ENCODE results near the gene ANKRD33.
A peak's percentile ranks its signal among the peaks of the same experiment; 100 is the strongest.
"Not testable (repeated sequence)": the region's sequence is repeated elsewhere in the genome, so short reads cannot be mapped to it uniquely, and the experiment has no call there.

ANKRD33 gene

DNA sequence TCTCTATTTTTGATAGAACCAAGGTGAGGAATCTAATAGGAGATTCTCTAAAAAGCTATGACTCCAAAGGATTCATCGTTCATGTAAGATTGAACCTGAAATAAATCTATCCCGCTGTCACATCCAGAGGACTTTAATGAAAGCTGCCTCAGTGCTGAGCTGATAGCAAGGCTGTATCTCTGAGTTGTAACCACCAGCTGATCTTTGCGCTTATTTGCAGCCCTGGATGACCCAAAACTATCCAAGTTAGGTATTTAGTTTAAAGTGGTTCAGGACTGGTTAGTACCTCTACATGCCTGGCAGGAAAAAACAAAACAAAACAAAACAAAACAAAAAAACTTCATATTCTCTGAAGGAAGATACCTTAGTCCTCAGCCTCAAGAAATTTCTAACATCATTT is 8.8 kb upstream of the ANKRD33 start:
- no peak for TF ChIP-seq GATA1 (IDR thresholded peaks at IDR 0.05; ENCODE audit: low read depth, low read length)
- no peak for TF ChIP-seq POLR2A (IDR thresholded peaks at IDR 0.05; ENCODE audit: low read length)
- DNase-seq, result no peak

DNA sequence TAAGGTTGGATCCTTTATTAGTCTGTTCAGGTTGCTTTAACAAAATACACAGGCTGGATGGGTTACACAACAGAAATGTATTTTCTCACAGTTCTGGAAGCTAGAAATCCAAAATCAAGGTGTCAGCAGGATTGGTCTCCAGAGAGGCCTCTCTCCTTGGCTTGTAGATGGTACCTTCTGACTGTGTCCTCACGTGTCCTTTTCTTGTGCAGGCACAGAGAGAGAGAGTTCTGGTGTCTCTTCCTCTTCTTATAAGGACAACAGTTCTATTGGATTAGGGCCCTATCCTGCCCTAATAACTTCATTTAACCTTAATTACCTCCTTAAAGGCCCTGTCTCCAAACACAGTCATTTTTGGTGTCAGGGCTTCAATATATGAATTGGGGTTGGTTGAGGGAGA is 4.6 kb upstream of the ANKRD33 start:
- peak in 1 of 2 experiments; percentile 24 for DNase-seq
- no peak for TF ChIP-seq POLR2A (IDR thresholded peaks at IDR 0.05; ENCODE audit: low read length)

DNA sequence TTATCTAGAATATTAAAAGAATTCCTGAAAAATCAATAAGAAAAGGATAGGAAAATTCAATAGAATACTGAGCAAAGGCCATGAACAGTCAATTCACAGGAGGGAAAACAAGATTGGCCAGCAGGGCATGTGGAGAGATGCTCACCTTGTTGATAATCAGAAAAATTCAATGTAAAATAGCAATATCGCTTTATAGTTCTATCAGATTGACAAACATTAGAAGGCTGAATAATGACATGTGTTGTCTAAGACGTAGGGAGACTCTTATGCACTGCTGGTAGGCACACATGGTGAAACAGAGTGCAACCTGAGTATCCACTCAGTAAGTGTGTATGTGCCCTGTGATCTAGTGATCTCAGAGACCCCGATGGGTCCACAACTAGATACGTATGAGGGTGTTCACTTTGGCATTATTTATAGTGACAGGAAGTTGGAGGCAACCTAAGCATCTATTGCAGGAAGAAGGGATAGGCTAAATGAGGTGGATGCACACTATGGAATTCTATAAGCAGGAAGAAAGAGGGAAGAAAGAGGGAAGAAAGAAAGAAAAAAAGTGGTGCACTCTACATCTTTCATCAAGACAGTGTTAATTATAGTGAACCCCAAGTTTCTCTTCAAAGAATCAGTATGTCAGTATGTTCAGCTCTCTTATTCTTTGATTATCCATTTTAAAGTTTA is 3.8 kb upstream of the ANKRD33 start:
- DNase-seq, result peak in 1 of 2 experiments; percentile 54
- TF ChIP-seq GATA1 (IDR thresholded peaks at IDR 0.05; ENCODE audit: low read depth, low read length) (no peak), POLR2A (IDR thresholded peaks at IDR 0.05; ENCODE audit: low read length) (no peak)

DNA sequence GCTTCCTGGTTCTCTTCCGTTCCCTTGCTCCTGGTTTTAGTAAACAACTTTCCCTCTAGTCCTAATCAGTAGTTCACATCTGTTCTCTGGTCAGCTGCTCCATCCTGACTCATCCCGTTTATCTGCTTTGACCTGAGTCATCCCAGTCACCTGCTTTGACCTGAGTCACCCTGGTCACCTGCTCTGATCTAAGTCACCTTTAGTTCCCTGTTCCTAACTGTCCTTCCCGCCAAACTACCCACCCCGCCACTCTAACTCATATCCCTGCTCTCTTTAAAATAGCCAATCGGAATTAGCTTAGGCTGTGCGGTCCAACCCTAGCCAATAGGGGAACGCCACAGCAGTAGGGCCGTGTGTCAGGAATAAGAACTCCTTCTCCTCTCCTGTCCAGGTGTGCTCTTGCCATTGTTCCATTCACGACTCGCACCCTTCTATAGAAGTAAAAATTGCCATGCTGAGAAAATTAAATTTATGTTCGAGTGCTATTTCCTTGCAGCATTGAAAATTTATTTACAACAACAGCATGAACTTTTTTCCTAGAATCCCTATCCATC is 3.1 kb upstream of the ANKRD33 start:
- DNase-seq, result peak; percentile 55 to 80
- no peak for TF ChIP-seq GATA1 (IDR thresholded peaks at IDR 0.05; ENCODE audit: low read depth, low read length)
- TF ChIP-seq POLR2A (IDR thresholded peaks at IDR 0.05; ENCODE audit: low read length), result no peak

DNA sequence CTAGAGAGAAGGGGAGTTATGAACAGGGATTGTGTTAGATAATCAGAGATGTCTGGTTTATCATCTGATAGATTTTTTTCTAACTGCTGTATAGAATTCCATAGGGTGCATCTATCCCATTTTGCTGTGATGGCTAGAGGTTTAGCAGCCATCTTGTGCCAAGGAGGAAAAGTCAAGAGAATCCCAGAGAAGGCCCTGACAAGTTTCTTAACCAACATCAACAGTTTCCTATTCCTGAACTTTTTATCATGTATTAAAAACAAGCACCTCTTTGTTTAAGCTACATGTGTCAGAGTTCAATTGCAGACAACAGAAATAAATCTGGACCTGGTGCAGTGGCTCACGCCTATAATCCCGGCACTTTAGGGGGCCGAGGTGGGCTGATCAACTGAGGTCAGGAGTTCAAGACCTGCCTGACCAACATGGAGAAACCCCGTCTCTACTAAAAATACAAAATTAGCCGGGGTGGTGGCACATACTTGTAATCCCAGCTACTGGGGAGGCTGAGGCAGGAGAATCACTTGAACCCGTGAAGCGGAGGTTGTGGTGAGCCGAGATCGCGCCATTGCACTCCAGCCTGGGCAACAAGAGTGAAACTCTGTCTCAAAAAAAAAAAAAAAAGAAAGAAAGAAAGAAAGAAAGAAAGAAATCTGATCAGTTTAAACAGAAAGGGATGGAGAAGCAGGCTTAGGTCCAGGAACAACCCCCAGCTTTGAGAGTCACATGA is 2.4 kb upstream of the ANKRD33 start:
- DNase-seq, result not testable (repeated sequence)

DNA sequence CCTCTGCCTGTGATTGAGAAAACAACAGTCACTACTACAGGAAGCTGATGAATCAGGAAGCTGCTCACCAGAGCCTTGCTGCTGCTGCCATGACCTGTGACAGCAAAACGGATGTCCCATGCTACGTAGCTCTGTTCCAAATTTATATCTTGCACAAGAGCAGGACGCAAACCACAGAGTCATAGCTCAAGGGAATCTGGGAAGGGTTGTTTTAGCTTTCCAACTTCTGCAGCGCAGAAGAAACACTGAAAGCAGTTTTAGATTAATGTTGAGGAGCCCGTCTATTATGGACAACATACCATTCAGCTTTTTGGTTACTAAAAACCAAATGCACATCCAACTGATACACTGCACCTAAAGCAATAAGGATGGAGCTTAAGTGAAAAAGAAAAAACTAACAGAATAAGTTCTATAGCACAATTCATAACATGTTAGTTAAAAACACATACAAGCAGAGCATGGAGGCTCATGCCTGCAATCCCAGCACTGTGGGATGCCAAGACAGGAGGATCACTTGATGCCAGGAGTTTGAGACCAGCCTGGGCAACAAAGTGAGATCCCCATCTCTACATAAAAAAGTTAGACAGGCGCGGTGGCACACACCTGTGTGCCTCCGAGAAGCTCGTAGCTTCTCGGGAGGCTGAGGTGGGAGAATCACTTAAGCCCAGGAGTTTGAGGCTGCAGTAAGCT is 1.7 kb upstream of the ANKRD33 start:
- peak in 1 of 2 experiments; percentile 63 for DNase-seq
- TF ChIP-seq POLR2A (IDR thresholded peaks at IDR 0.05; ENCODE audit: low read length) (no peak), GATA1 (IDR thresholded peaks at IDR 0.05; ENCODE audit: low read depth, low read length) (no peak)

DNA sequence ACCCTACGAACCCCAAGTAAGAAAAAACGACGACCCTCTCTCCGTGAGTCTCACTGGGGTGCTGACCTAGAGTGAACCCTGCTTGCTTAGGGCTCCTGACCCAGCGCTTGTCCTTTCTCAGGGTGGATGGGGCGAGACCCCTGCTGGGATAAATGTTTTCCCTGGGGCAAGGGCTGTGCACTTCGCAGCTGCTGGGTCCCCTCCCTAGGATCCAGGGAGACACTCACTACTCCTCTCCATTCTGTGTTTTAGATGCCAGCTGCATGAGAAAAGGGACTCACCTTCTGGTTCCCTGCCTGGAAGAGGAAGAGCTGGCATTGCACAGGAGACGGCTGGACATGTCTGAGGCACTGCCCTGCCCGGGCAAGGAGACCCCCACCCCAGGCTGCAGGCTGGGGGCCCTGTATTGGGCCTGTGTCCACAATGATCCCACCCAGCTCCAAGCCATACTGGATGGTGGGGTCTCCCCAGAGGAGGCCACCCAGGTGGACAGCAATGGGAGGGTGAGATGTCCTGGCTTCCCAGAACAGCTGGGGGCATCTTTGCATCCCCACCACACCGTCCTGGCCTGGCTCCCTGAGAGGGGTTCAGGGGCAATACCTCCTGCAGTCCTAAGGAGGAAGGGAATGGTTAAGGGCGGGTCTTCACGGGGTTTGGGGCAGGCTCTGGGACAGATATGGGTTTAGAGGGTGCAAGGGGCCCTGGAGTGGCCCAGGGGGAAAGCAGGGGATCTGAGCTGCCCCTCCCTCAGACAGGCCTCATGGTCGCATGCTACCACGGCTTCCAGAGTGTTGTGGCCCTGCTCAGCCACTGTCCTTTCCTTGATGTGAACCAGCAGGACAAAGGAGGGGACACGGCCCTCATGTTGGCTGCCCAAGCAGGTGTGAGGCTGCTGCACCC is 663 bp downstream of the ANKRD33 start:
- DNase-seq, result no peak
- TF ChIP-seq POLR2A (IDR thresholded peaks at IDR 0.05; ENCODE audit: low read length) (no peak), GATA1 (IDR thresholded peaks at IDR 0.05; ENCODE audit: low read depth, low read length) (no peak)

DNA sequence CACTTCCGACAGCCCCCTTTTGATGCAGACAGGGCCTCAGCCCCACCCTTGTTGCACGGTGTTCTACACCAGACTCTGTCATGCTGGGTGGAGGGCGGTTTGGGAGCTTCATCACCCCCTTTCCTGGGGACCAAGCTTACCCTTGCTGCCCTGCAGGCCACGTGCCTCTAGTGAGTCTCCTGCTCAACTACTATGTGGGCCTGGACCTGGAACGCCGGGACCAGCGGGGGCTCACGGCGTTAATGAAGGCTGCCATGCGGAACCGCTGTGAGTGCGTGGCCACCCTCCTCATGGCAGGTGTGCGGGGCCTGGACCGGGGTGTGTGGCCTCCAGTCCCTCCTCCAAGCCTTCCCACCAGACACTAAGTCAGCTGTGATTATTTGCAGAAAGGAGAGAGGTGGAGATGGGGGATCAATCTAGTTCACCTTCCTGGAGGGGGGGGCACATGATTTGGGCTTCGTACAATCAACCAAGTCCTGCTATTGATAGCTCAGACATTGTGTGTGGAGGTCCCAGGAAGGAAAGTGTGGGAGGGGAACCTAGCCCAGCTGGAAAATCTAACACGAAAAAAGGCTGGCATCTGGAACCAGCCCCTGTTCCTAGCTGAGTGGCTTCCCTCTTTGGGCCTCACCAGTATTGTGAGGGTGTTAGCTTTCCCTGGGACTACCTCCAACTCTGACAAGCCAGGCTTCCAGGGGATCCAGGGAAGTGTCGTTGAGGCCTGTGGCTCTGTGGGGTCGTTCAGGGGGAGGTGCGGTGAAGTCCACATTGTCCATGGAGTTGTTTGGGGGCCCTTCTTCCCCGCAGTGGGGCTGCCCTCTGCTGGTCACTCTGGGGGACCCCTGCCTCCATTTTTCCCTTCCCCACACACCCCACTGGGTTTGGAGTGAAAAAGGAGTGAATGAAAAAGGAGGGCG is 1.6 kb downstream of the ANKRD33 start:
- peak in 1 of 2 experiments; percentile 10 for DNase-seq
- TF ChIP-seq POLR2A (IDR thresholded peaks at IDR 0.05; ENCODE audit: low read length) (no peak), GATA1 (IDR thresholded peaks at IDR 0.05; ENCODE audit: low read depth, low read length) (no peak)

DNA sequence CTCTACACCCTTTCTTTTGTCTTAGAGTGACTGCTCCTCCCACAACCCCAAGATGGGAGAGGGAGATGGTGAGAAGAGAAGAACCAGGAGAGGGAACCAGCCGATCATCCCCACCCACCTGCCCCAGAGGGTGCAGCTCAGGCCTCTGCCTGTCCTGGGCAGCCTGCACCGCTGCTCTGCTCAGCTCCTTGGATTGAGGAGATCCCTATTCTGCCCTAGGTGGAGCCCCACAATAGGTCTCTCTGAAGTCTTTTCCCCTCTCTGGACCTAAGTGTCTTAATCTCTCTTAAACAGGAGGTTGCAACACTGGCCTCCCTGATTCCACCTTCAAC is 2.2 kb downstream of the ANKRD33 start:
- TF ChIP-seq GATA1 (IDR thresholded peaks at IDR 0.05; ENCODE audit: low read depth, low read length), result no peak
- no peak for DNase-seq

DNA sequence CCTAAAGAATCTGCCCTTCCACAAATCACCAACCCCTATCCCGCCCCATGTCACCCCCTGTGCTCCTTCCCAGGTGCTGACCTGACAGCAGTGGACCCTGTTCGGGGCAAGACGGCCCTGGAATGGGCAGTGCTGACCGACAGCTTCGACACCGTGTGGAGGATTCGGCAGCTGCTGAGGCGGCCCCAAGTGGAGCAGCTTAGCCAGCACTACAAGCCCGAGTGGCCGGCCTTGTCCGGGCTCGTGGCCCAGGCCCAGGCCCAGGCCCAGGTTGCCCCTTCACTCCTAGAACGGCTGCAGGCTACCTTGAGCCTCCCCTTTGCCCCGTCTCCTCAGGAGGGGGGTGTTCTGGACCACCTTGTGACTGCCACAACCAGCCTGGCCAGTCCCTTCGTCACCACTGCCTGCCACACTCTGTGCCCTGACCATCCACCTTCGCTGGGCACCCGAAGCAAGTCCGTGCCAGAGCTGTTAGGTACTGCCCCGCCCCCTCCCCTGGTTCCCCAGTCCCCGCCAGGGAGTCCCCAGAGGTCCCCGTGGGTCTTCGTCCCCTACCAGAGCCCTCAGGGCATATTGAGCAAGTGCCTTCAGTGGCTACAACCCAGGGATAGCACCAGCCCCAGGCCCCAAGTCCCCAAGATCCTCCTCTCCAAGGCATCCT is 2.7 kb downstream of the ANKRD33 start:
- DNase-seq, result no peak
- TF ChIP-seq GATA1 (IDR thresholded peaks at IDR 0.05; ENCODE audit: low read depth, low read length), result no peak
- TF ChIP-seq POLR2A (IDR thresholded peaks at IDR 0.05; ENCODE audit: low read length), result no peak

DNA sequence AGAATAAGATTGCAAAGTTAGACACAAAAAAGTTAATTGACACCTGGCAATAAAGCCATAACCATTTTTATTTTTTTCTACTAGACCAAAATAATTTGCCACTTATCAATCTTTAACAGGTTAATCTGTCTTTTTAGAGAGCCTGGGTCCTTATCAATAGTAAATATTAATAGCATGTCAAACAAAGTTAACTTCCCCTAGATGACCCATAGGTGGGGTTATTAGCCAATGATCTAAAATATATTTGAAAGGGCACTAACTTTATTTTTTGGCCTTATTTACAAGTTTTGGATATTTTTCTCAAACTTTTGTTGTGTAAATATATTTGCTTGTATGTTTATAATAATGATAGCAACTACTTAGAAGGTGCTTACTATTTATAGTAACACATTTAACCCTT is 3.9 kb downstream of the ANKRD33 start:
- TF ChIP-seq GATA1 (IDR thresholded peaks at IDR 0.05; ENCODE audit: low read depth, low read length), result no peak
- no peak for TF ChIP-seq POLR2A (IDR thresholded peaks at IDR 0.05; ENCODE audit: low read length)
- DNase-seq, result peak in 1 of 2 experiments; percentile 16

DNA sequence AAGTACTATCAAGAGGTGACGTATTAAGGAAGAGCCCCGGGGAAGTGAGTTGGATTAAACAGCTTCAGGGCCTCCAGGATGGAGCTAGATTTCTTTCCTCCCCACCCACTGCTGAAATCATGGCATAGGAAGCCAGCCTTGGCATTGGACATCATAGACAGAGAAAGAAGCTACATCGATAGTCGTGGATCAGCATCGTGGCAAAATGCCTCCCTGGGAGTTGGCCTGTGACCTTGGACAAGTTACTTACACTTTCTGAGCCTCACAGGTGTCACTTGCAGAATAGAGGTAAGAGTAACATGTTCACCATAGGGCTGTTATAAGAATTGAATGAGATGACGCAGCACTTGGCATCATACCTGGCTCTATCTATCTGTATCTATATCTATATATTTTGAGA is 5.9 kb downstream of the ANKRD33 start:
- TF ChIP-seq POLR2A (IDR thresholded peaks at IDR 0.05; ENCODE audit: low read length) (no peak), GATA1 (IDR thresholded peaks at IDR 0.05; ENCODE audit: low read depth, low read length) (no peak)

More for the DNA sequence above, 5.9 kb downstream of the ANKRD33 start:
- DNase-seq, result no peak

Measured in erythroblast (primary cell).